GM21576 (cell line): ENCODE results near the gene OR2L5.

Source experiments
- ATAC-seq: cut with Tn5 transposase; IDR thresholded peaks from one replicate; pipeline ENCODE4 v1.9.1; 2021; ENCODE audit warnings: mild to moderate bottlenecking, moderate library complexity; ENCODE audit not compliant: unreplicated experiment

Gene OR2L5

GRCh38 chr1:248013229-248013710 is at the start of gene OR2L5:
OR2L5 (plus strand) TSS chr1:248013660; CDS start chr1:248021948, 8,288 bp downstream.
- ATAC-seq: no peak

DNA sequence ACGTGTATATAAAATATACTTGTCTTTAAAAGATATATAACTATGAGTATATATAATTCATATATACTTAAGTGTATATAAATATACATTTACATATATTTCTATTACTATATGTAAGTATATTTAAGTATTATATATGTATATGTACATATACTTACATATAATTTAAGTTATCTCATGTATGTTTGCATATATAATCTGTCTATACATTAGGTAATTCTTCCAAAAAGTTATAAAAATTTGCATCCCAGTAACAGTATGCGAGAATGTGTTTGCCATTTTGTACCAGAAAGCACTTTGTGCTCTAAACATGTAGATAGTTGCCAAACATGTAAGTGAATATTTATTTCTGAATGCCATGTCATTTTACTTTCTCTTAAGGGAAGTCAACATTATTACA is 48.5 kb upstream of the OR2L5 start, which contains the start of gene OR2AK2:
Gene OR2AK2 (plus strand): TSS at position 301 of the 400 bp plus-strand sequence. CDS start 144 bp downstream, outside the sequence.
- no peak for ATAC-seq

DNA sequence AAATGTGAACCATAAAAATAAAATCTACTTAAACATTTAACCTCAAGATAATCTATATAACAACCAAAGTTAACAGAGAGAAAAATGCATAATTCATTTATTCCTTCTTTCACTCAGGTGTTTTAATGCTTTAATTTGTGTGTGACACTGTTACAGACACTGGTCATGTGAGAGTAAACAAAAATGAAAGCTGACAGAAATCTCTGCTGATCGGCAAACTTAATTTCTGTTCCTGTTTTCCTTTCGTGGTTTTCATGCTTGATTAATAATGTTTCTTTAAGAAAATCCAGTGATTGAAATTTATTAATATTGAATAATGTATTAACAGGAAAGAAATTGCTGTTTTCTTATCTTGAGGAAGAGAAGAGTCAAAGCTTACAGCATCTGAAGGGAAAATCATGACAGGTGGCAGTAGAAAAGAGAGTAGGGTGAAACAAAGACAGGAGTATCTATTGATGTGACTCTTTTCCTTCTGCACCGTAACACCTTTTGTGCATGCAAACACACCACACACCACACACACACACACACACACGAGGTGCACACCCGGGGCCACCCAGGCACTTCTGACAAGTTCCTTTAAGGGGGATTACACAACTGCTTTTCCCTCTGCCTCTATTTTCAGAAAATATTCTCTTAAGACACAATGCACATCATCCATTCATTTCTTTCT is 46.8 kb upstream of the OR2L5 start:
- ATAC-seq: peak; percentile 86

DNA sequence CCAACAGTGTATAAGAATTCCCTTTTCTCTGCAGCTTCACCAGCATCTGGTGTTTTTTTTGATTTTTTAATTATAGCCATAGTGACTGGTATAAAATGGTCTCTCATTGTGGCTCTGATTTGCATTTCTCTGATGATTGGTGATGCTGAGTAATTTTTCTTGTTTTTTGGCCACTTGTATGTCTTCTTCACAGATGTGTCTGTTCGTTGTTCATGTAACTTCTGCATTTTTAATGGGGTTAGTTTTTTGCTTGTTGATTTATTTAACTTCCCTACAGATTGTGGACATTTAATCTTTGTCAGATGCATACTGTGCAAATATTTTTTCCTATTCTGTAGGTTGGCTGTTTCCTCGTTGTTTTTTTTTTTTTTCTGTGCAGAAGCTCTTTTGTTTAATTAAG is 20.5 kb upstream of the OR2L5 start:
- no peak for ATAC-seq

- no peak for ATAC-seq
Observed at GRCh38 chr1:247998811-247999210, 14.6 kb upstream of the OR2L5 start.

GRCh38 chr1:248000169-248000568 is 13.3 kb upstream of the OR2L5 start:
- no peak for ATAC-seq

- ATAC-seq: no peak
Observed at GRCh38 chr1:248007778-248008177, 5.7 kb upstream of the OR2L5 start.

- ATAC-seq: no peak
Observed at GRCh38 chr1:248009681-248010080, 3.8 kb upstream of the OR2L5 start.

DNA sequence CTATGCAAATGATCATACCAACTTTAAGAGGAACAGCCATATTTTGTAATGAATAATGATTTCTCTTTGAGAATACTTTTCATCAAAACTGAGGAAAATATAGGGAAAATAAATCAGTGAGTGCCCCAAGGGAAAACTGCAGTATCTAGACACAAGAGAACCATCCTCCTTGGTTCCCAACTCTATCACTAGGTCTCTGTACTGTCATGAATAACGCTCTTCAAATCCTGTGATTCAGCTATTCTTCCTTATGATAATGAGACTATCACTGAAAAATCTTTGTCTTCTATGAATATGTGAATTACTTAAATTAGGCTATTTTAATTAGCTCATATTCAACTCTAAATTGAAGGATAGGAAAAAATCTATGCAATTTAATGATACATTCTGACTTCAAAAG is 2.3 kb downstream of the OR2L5 start:
- ATAC-seq: no peak

DNA sequence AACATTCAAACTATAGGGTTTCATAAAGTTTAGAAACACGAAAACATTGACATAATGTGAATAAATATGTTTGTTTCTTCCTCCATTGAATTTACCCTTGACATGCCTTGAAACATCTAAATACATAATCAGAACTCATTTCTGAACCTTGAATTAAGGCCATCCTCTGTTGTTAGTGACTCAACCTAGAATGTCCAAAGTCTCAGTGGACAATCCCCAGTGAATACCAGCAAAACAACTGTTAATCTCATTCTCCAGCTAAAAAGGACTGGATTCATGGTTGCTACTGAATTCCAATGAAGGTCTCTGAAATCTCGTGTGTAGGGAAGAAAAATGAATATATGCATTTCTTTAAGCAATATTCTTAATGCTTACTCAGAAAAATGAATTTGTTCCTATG is 16.3 kb downstream of the OR2L5 start, which contains the start of gene OR2L2:
Gene OR2L2 (plus strand): TSS at position 301 of the 400 bp plus-strand sequence. CDS start 8,198 bp downstream, outside the sequence.
- ATAC-seq: no peak

GRCh38 chr1:248045209-248045608 is 31.7 kb downstream of the OR2L5 start:
- no peak for ATAC-seq

DNA sequence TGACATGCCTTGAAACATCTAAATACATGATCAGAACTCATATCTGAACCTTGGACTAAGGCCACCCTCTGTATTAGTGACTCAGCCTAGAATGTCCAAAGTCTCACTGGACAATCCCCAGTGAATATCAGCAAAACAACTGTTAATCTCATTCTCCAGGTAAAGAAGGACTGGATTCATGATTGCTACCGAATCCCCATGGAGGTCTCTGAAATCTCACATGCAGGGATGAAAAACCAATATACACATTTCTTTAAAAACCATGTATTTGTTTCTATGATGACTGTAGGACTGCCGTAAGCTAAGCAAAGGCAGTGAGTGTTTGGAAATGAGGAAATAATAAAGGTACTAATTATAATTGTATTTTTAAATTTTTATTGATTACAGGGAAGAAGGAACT is 33.1 kb downstream of the OR2L5 start, which contains the start of gene OR2L3:
Gene OR2L3 (plus strand): TSS at position 301 of the 400 bp plus-strand sequence. CDS start 13,846 bp downstream, outside the sequence.
- no peak for ATAC-seq

DNA sequence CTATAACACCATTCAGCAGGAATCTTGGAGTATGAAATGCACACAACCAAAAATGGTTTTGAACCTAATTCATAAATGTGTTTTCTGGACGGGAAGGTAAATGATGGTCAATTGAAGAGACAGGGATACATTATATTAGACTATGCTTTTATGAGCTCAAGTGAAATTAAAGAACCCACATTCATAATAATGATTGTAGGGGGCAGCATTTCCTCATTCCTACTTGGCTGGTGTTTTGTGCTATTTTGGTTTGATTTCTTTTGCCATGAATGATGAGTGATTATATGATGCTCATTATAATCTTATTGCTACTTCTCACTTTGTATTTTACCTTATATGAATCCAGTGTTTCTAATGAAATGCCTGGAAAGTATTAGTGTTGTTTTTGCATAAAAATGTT is 33.5 kb downstream of the OR2L5 start:
- no peak for ATAC-seq

DNA sequence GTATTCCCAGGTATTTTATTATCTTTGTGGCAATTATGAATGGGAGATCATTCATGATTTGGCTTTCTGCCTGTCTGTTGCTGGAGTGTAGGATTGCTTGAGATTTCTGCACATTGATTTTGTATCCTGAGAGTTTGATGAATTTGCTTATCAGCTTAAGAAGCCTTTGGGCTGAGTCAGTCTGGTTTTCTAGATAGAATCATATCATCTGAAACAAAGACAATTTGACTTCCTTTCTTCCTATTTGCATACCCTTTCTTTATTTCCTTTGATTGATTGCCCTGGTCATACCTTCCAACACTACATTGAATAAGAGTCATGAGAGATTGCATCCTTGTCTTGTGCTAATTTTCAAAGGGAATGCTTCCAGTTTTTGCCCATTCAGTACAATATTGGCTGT is 41.2 kb downstream of the OR2L5 start:
- no peak for ATAC-seq

DNA sequence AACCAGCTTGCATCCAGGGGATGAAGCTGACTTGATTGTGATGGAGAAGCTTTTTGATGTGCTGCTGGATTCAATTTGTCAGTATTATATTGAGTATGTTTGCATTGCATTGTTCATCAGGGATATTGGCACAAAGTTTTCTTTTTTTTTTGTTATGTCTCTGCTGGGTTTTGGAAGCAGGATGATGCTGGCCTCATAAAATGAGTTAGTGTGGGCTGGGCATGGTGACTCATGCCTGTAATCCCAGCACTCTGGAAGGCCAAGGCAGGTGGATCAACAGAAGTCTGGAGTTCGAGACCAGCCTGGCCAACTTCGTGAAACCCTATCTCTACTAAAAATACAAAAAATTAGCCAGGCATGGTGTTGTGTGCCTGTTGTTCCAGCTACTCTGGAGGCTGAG is 41.8 kb downstream of the OR2L5 start:
- no peak for ATAC-seq

DNA sequence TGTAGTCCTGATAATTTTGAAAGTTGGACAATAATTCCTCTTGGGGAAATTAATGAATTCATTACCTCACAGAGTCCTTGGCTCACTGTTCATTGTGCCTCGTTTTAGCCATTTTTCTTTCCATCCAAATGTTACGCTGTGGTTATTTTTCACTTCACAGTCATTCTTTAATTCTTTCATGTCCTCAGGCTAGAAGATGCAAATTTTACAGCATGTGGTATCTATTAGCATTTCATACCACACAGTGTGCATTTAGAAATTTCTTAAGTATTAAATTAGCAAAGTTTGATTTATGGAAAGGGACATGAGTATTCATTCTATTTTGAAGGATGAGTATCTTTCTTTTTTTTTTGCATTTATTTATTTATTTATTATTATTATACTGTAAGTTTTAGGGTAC is 51.6 kb downstream of the OR2L5 start:
- no peak for ATAC-seq

DNA sequence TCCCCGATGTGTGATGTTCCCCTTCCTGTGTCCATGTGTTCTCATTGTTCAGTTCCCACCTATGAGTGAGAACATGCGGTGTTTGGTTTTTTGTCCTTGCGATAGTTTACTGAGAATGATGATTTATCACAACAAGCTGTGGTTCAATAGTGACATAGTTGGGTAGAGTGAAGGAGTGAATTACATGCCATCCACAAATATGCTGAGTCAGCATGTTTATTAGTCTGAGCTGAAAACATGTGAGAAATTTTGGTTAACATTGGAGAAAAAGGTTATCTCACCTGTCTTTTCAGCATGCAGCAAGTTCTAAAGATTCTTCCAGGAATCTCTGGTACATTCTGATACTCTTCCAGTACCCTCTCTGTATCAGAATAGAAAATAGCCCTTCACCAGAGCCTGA is 52.1 kb downstream of the OR2L5 start:
- no peak for ATAC-seq
